Measurements from ENCODE around the gene STC2.

The STC2 gene

DNA sequence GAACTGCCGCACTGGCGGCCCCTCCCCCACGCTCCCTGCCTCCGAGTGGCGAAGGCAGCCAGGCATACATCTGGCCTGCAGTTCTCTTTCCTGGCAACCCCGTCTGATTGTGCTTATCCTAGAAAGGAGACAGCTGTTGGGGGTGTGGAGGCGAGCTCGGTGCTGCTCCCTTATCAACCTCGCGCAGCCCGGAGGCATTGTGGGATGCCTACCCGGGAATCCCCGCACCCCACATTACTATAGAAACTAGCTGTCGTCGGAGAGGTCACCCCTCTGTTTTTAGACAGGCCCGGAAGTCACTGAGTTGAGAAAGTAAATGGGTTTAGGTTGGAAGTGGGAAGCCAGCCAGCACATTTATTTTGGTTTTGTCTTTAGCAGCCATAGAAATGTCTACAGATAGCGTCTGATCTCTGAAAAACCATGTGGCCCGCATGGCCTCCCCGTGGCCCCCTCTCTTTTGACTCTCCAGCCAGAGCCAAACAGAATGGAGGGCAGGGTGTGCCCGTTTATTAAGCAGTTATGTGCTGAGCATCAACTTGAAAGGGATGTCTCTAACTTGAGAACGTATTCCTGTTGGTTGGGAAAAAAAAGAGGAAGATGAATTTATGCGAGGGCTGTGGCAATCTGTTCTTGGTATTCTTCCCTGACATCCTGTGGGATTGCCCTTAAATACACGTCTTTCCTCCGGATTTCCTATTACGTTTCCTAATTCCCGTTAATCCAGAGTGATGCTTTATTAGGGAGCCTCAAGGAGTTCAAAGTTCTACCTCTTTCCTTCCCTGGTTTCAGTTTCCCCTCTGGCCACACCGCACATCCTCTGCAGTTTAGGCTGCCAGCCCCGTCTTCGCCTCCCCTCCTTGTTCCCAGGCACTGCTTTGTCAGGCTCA, 3.9 kb downstream of the STC2 start:
- H3K4me3 ChIP-seq (ENCODE audit: severe bottlenecking), result no peak overlapping the region
- no peak for DNase-seq (ENCODE audit: low spot score)
- no peak for ATAC-seq (ENCODE audit: low read depth)
- H3K9me3 ChIP-seq (ENCODE audit: severe bottlenecking), result no peaks in the 10 kb centered on the region
- TF ChIP-seq, protein P1, sequence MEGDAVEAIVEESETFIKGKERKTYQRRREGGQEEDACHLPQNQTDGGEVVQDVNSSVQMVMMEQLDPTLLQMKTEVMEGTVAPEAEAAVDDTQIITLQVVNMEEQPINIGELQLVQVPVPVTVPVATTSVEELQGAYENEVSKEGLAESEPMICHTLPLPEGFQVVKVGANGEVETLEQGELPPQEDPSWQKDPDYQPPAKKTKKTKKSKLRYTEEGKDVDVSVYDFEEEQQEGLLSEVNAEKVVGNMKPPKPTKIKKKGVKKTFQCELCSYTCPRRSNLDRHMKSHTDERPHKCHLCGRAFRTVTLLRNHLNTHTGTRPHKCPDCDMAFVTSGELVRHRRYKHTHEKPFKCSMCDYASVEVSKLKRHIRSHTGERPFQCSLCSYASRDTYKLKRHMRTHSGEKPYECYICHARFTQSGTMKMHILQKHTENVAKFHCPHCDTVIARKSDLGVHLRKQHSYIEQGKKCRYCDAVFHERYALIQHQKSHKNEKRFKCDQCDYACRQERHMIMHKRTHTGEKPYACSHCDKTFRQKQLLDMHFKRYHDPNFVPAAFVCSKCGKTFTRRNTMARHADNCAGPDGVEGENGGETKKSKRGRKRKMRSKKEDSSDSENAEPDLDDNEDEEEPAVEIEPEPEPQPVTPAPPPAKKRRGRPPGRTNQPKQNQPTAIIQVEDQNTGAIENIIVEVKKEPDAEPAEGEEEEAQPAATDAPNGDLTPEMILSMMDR (IDR thresholded peaks at IDR 0.05; ENCODE audit: poor library complexity, severe bottlenecking), result no peak
- no peaks in the 10 kb centered on the region for H3K27me3 ChIP-seq (ENCODE audit: insufficient read depth, poor library complexity, severe bottlenecking)
- H3K36me3 ChIP-seq (ENCODE audit: low read depth), result peaks cover 85% of the 10 kb centered on the region
- H3K4me1 ChIP-seq (ENCODE audit: insufficient read depth, poor library complexity, severe bottlenecking), result peaks cover 11% of the 10 kb centered on the region
- H3K27ac ChIP-seq (ENCODE audit: poor library complexity, severe bottlenecking), result no peak overlapping the region

DNA sequence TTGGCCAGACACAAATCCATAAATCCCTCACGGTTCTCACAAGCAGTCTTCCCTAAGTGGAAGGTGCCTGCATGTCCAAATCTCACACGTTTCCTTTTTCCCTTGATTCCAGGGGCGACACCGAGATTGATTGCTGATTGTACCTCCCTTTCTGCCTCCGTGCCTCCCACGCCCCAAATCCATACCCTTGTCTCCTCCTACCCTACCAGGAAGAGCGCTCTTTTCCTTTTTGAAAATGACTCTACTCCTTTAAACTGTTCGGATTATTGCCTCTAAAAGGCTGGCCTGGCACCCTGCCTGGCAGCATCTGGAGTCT, 4.5 kb downstream of the STC2 start:
- TF ChIP-seq, protein P1 (IDR thresholded peaks at IDR 0.05; ENCODE audit: poor library complexity, severe bottlenecking), result no peak
- H3K4me1 ChIP-seq (ENCODE audit: insufficient read depth, poor library complexity, severe bottlenecking), result peaks cover 11% of the 10 kb centered on the region
- no peak overlapping the region for H3K27ac ChIP-seq (ENCODE audit: poor library complexity, severe bottlenecking)
- ATAC-seq (ENCODE audit: low read depth) (no peak), DNase-seq (ENCODE audit: low spot score) (no peak)
- no peaks in the 10 kb centered on the region for H3K9me3 ChIP-seq (ENCODE audit: severe bottlenecking)
- no peak overlapping the region for H3K4me3 ChIP-seq (ENCODE audit: severe bottlenecking)
- peaks cover 92% of the 10 kb centered on the region for H3K36me3 ChIP-seq (ENCODE audit: low read depth)
- no peaks in the 10 kb centered on the region for H3K27me3 ChIP-seq (ENCODE audit: insufficient read depth, poor library complexity, severe bottlenecking)

DNA sequence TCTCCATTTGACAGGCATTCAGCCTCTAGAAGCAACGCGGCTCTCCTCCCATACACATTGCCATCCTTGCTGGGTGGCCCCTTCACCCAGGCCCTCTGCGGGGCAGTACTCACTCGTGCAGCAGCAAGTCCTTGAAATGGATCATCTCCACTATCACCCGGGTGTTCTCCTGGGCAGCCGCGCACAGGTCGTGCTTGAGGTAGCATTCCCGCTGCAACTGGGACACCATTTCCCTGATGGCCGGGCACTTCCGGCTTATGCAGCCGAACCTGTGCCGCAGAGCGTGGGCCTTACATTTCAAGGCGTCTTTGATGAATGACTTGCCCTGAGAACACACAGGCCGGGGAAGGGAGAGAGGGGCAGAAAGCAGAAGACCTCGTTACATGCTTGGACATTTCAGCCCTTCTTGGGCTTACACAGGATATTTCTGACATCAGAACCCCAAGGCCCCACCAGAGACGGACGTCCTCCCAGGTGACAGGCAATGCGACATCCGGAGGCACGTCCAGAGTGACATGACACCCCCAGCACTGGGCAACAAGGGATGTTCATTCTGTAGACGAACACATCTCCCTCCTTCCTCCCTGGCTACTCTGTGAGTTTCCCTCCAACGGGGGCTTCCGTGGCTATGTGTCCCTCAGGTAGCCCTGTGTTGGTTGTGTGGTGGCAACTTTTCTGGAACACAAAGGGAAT, 5.0 kb downstream of the STC2 start:
- Histone ChIP-seq H3K4me3 (ENCODE audit: severe bottlenecking) (no peak overlapping the region), H3K27me3 (ENCODE audit: insufficient read depth, poor library complexity, severe bottlenecking) (no peaks in the 10 kb centered on the region), H3K9me3 (ENCODE audit: severe bottlenecking) (no peaks in the 10 kb centered on the region), H3K27ac (ENCODE audit: poor library complexity, severe bottlenecking) (no peak overlapping the region), H3K36me3 (ENCODE audit: low read depth) (peaks cover 97% of the 10 kb centered on the region), H3K4me1 (ENCODE audit: insufficient read depth, poor library complexity, severe bottlenecking) (peaks cover 11% of the 10 kb centered on the region)
- ATAC-seq (ENCODE audit: low read depth), result no peak
- no peak for DNase-seq (ENCODE audit: low spot score)
- TF ChIP-seq, protein P1 (IDR thresholded peaks at IDR 0.05; ENCODE audit: poor library complexity, severe bottlenecking), result no peak

DNA sequence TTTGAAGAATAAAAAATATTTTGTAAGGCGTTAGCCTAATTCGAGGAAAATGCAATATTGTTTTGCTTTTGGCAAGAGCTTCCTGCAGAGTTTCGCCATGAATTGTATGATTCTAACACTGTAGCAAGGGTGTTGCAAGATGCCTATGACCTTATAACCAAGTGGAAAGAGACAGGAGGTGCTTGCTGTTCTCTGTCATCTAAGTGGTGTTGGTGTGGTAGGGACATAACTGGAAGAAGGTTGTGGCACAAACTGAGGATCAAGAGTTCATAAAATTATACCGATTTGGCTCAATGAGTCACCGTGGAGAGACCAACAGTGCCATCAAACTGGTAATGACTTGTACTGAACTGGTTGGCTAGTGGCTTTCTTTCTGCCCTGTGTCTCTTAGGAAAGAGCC, 6.3 kb downstream of the STC2 start:
- no peak overlapping the region for H3K4me3 ChIP-seq (ENCODE audit: severe bottlenecking)
- peaks cover 11% of the 10 kb centered on the region for H3K4me1 ChIP-seq (ENCODE audit: insufficient read depth, poor library complexity, severe bottlenecking)
- H3K27me3 ChIP-seq (ENCODE audit: insufficient read depth, poor library complexity, severe bottlenecking), result no peaks in the 10 kb centered on the region
- TF ChIP-seq, protein P1 (IDR thresholded peaks at IDR 0.05; ENCODE audit: poor library complexity, severe bottlenecking), result no peak
- H3K27ac ChIP-seq (ENCODE audit: poor library complexity, severe bottlenecking), result no peak overlapping the region
- DNase-seq (ENCODE audit: low spot score) (no peak), ATAC-seq (ENCODE audit: low read depth) (no peak)
- H3K36me3 ChIP-seq (ENCODE audit: low read depth), result peaks cover 99% of the 10 kb centered on the region
- no peaks in the 10 kb centered on the region for H3K9me3 ChIP-seq (ENCODE audit: severe bottlenecking)

GRCh38 chr5:173320259-173320658, 8.0 kb downstream of the STC2 start:
- no peak overlapping the region for H3K4me3 ChIP-seq (ENCODE audit: severe bottlenecking)
- no peak for DNase-seq (ENCODE audit: low spot score)
- peaks cover 15% of the 10 kb centered on the region for H3K4me1 ChIP-seq (ENCODE audit: insufficient read depth, poor library complexity, severe bottlenecking)
- peaks cover 88% of the 10 kb centered on the region for H3K36me3 ChIP-seq (ENCODE audit: low read depth)
- no peaks in the 10 kb centered on the region for H3K27me3 ChIP-seq (ENCODE audit: insufficient read depth, poor library complexity, severe bottlenecking)
- no peaks in the 10 kb centered on the region for H3K9me3 ChIP-seq (ENCODE audit: severe bottlenecking)
- no peak for ATAC-seq (ENCODE audit: low read depth)
- H3K27ac ChIP-seq (ENCODE audit: poor library complexity, severe bottlenecking), result no peak overlapping the region
- TF ChIP-seq, protein P1 (IDR thresholded peaks at IDR 0.05; ENCODE audit: poor library complexity, severe bottlenecking), result no peak
